Panc1 (cell line): ENCODE data around the gene DESI1. TPM values are rescaled to one million over a fixed set of nuclear protein-coding genes. Genes with fewer than 3 reads are reported as not detected.

Source experiments
- ATAC-seq: fragments of 200-7000 bp; cut with Tn5 transposase; 2 replicates; pipeline ENCODE4 v1.9.1; 2020; ENCODE audit warnings: mild to moderate bottlenecking, moderate library complexity
- BruUV-seq: library from RNA; stranded (reverse); fragments of 400-500 nt; replicated peaks from 2 replicates; lab custom pipeline; 2021; lab: Mats Ljungman, UMichigan
- CTCF ChIA-PET: fragments of 300-600 bp; sonication (Branson Sonifier 250); formaldehyde crosslinking; loops from one replicate; lab custom pipeline; 2022; ENCODE audit warnings: antibody characterized with exemption; lab: Charles Lee
- POLR2A ChIA-PET: fragments of 300-600 bp; sonication (Branson Sonifier 250); formaldehyde crosslinking; loops from one replicate; lab custom pipeline; 2022; ENCODE audit warnings: antibody characterized with exemption; lab: Charles Lee
- DNase-seq: peaks from one replicate; pipeline ENCODE4 v3.0.0-alpha.2; 2010; ENCODE audit warnings: low read depth, low spot score
- H3K27ac ChIP-seq: 2 replicates; pipeline ENCODE4 v1.5.1; 2011; ENCODE audit warnings: mild to moderate bottlenecking, low read length, inconsistent platforms
- H3K27me3 ChIP-seq: fragments of 200-500 bp; sonication (Bioruptor generic); 2 replicates; pipeline ENCODE4 v1.6.0; 2014; ENCODE audit warnings: low read length, inconsistent platforms; ENCODE audit not compliant: control insufficient read depth, insufficient read depth
- H3K36me3 ChIP-seq: fragments of 200-500 bp; sonication (Bioruptor generic); 2 replicates; pipeline ENCODE4 v1.5.1; 2014; ENCODE audit warnings: inconsistent platforms, mild to moderate bottlenecking, low read length, moderate library complexity; ENCODE audit not compliant: control insufficient read depth, insufficient read depth
- H3K4me1 ChIP-seq: 2 replicates; pipeline ENCODE4 v1.5.1; 2011; ENCODE audit warnings: inconsistent platforms, mild to moderate bottlenecking, low read length, moderate library complexity; ENCODE audit not compliant: control insufficient read depth, insufficient read depth
- H3K4me3 ChIP-seq, 2 experiments: 2 replicates each; pipeline ENCODE4 v1.5.1; 2011 to 2012; ENCODE audit warnings: low read depth in 2 of 2, low read length in 2 of 2, mild to moderate bottlenecking in 2 of 2, inconsistent platforms in 1 of 2, moderate library complexity in 1 of 2
- H3K9me3 ChIP-seq: fragments of 200-500 bp; sonication (Bioruptor generic); 2 replicates; pipeline ENCODE4 v1.5.1; 2014; ENCODE audit warnings: low read depth, mild to moderate bottlenecking, inconsistent platforms, low read length, moderate library complexity; ENCODE audit not compliant: control insufficient read depth, insufficient read depth
- CTCF ChIP-seq: fragments of 450-650 bp; IDR thresholded peaks from 2 replicates; pipeline ENCODE4 v1.5.1; 2017; ENCODE audit warnings: mild to moderate bottlenecking
- POLR2AphosphoS5 ChIP-seq: IDR thresholded peaks from 2 replicates; pipeline ENCODE4 v1.6.1; 2012; ENCODE audit warnings: mild to moderate bottlenecking, low read depth, low read length, moderate library complexity
- REST ChIP-seq, 2 experiments: IDR thresholded peaks; 2 replicates each; pipeline ENCODE4 v1.6.1; 2011 to 2012; ENCODE audit warnings: low read depth in 2 of 2, control low read depth in 1 of 2, low read length in 1 of 2, mild to moderate bottlenecking in 1 of 2, moderate library complexity in 1 of 2; ENCODE audit not compliant: insufficient read depth in 1 of 2
- SIN3A ChIP-seq: IDR thresholded peaks from 2 replicates; pipeline ENCODE4 v1.6.1; 2012; ENCODE audit warnings: low read depth, mild to moderate bottlenecking, low read length, moderate library complexity, borderline replicate concordance; ENCODE audit not compliant: insufficient read depth
- TCF7L2 ChIP-seq: IDR thresholded peaks from 2 replicates; pipeline ENCODE4 v1.6.1; 2011; ENCODE audit warnings: mild to moderate bottlenecking, low read depth, low read length, inconsistent platforms
- in situ Hi-C: cut with HindIII; loops from 2 replicates; pipeline ENCODE4 v1.10.0; 2016; ENCODE audit warnings: low sequenced_read_pairs, low pct_unique_long_range_greater_than_20kb
- intact Hi-C: fragments of 100-400 bp; cut with micrococcal nuclease; formaldehyde crosslinking; loops from one replicate; pipeline ENCODE4 v1.10.0; 2022; ENCODE audit not compliant: unreplicated experiment
- total RNA-seq: library from RNA; stranded (reverse); gene quantifications from one replicate; pipeline ENCODE4 v1.2.1, GENCODE V29; 2021; ENCODE audit not compliant: unreplicated experiment

DESI1 gene
- total RNA-seq, 1 experiment from 2014 or later: 33.5 TPM

GRCh38 chr22:41642331-41643110, 21.7 kb upstream of the DESI1 start:
- DNase-seq: no peak
- H3K27me3 ChIP-seq: no peaks in the 10 kb centered on the region
- in situ Hi-C loops (no loop called here), intact Hi-C loops (no loop called here)
- H3K4me1 ChIP-seq: no peaks in the 10 kb centered on the region
- H3K4me3 ChIP-seq: no peak overlapping the region
- BruUV-seq: TSS peak; percentile 39
- H3K9me3 ChIP-seq: no peaks in the 10 kb centered on the region
- ATAC-seq: no peak
- no peak overlapping the region for H3K27ac ChIP-seq
- ChIA-PET CTCF (interaction anchor here (0.6 kb wide), 1 partner anchor 65 kb away, joined by 5 read pairs; no protein-coding TSS in a partner anchor), POLR2A (no interaction called here)
- peaks cover 23% of the 10 kb centered on the region; the same call in 1 of the 2 replicates for H3K36me3 ChIP-seq
- no peak for TF ChIP-seq TCF7L2
- TF ChIP-seq POLR2AphosphoS5: no peak
- no peak for TF ChIP-seq CTCF
- no peak for TF ChIP-seq REST (IDR thresholded peaks at IDR 0.05; ENCODE audit: insufficient read depth in 1 of 2, low read depth in 2 of 2, low read length in 1 of 2)
- TF ChIP-seq SIN3A: no peak

GRCh38 chr22:41641854-41642253, 21.0 kb upstream of the DESI1 start:
- no peak overlapping the region for H3K27ac ChIP-seq
- in situ Hi-C loops: no loop called here
- CTCF ChIA-PET: no interaction called here
- TF ChIP-seq TCF7L2 (no peak), POLR2AphosphoS5 (no peak)
- peaks cover 27% of the 10 kb centered on the region; the same call in 1 of the 2 replicates for H3K36me3 ChIP-seq
- no peak for DNase-seq
- intact Hi-C loops: no loop called here
- no peaks in the 10 kb centered on the region for H3K4me1 ChIP-seq
- BruUV-seq: no TSS peak
- H3K9me3 ChIP-seq: no peaks in the 10 kb centered on the region
- no peak for ATAC-seq
- no peaks in the 10 kb centered on the region for H3K27me3 ChIP-seq
- POLR2A ChIA-PET: no interaction called here
- H3K4me3 ChIP-seq: no peak overlapping the region

- ATAC-seq: no peak
- POLR2A ChIA-PET: no interaction called here
- no peak for TF ChIP-seq SIN3A
- TF ChIP-seq REST (IDR thresholded peaks at IDR 0.05; ENCODE audit: insufficient read depth in 1 of 2, low read depth in 2 of 2, low read length in 1 of 2): no peak
- no peak for TF ChIP-seq CTCF
Observed at GRCh38 chr22:41638748-41639147, 17.9 kb upstream of the DESI1 start.

More at GRCh38 chr22:41638748-41639147, 17.9 kb upstream of the DESI1 start:
- in situ Hi-C loops (no loop called here), intact Hi-C loops (no loop called here)
- no peaks in the 10 kb centered on the region for H3K9me3 ChIP-seq
- H3K4me3 ChIP-seq: no peak overlapping the region
- no peaks in the 10 kb centered on the region for H3K4me1 ChIP-seq
- no TSS peak for BruUV-seq
- no peak for DNase-seq
- peaks cover 26% of the 10 kb centered on the region; the same call in 1 of the 2 replicates for H3K36me3 ChIP-seq
- H3K27me3 ChIP-seq: no peaks in the 10 kb centered on the region
- CTCF ChIA-PET: no interaction called here
- H3K27ac ChIP-seq: no peak overlapping the region
